ENCODE measurements around the gene CDH20. TPM values are rescaled to one million over a fixed set of nuclear protein-coding genes. Genes with fewer than 3 reads are reported as not detected.

CDH20 gene
- total RNA-seq, 2 experiments from 2014 or later = not detected

DNA sequence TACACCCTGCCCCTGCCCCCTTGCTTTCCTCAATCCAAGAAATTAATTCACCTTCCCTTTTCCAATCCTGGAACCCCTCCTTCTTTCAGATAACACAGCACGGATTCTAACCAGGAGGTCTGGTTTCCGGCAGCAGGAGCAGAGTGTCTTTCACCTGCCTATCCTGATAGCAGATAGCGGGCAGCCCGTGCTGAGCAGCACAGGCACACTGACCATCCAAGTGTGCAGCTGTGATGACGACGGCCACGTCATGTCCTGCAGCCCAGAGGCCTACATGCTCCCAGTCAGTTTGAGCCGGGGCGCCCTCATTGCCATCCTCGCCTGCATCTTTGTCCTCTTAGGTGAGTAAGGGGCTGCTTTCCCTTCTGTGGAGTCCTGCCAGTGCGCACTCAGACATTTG lies 216.7 kb downstream of the CDH20 start:
- no peak overlapping the region for H3K4me3 Mint-ChIP-seq
- intact Hi-C loops (cut with micrococcal nuclease) = loop anchor here (2.0 kb wide), 1 partner anchor 31 kb away; no protein-coding TSS in a partner anchor
- no peak for DNase-seq
- H3K36me3 Mint-ChIP-seq (ENCODE audit: low read depth) = no peaks in the 10 kb centered on the region
- peaks cover 5% of the 10 kb centered on the region for H3K4me1 Mint-ChIP-seq (ENCODE audit: low read depth)
- H3K27ac Mint-ChIP-seq = no peak overlapping the region
- H3K9me3 Mint-ChIP-seq = no peaks in the 10 kb centered on the region
- CTCF ChIA-PET = interaction anchor here (1.2 kb wide), 1 partner anchor 33 kb away, joined by 4 read pairs; no protein-coding TSS in a partner anchor
- H3K27me3 Mint-ChIP-seq (ENCODE audit: low read depth) = peaks cover 6% of the 10 kb centered on the region

DNA sequence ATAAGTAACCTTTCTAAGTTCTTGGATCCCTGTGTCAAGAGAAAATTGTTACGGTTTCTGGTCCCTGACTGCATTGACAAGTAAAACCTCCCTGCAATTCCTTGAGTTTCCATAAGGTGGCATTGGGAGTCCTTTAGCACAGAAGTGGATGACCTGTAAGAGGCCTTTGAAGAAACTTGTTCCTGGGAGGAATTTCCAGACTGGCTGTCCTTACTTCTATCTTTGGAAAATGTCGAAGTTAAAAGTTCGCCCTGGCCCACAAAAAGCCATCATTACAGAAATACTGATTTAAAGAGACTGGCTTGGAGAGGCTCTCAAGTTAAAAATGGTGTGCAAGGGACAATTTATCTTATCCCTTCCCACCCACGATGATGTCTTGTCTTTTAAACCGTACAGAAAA lies 218.4 kb downstream of the CDH20 start:
- Mint-ChIP-seq H3K9me3 (no peaks in the 10 kb centered on the region), H3K4me1 (ENCODE audit: low read depth) (peaks cover 7% of the 10 kb centered on the region), H3K36me3 (ENCODE audit: low read depth) (no peaks in the 10 kb centered on the region), H3K27ac (no peak overlapping the region), H3K4me3 (no peak overlapping the region), H3K27me3 (ENCODE audit: low read depth) (peaks cover 6% of the 10 kb centered on the region)
- DNase-seq = peak; percentile 32
- CTCF ChIA-PET = interaction anchor here (0.6 to 1.3 kb wide), 5 partner anchors 9 to 580 kb away, joined by 3 to 4 read pairs (median 3); no protein-coding TSS in a partner anchor
- intact Hi-C loops (cut with micrococcal nuclease) = loop anchor here (1.0 to 2.0 kb wide), 3 partner anchors 29 to 580 kb away; no protein-coding TSS in a partner anchor

DNA sequence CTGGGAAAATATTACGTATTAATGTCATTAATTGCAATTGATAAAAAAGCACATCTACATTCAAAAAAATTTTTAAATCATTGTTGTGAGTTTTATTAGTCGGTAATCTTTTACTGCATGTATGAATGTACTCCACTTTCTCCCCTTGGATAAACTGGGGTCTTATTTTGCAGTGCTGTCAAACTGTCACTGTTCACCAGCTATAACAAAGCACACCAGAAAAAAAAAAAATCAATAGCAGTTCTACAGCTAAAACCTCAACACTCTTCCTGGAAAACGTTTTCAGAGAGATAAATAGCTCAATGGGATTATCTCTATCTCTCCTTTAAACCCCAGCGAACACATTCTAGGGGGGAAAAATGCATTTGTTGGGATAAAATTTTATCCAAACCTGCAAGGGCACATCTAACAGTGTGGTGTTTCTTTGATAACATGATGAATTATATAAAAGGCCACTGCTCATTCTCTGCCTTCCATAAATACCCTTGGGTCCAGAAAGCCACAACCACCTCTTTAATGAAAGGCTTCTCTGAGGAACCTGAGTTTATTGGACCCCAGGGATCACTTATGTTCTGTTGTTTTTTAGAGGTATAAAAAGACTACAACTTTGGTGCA lies 219.9 kb downstream of the CDH20 start:
- Mint-ChIP-seq H3K4me1 (ENCODE audit: low read depth) (peaks cover 7% of the 10 kb centered on the region), H3K27ac (no peak overlapping the region), H3K36me3 (ENCODE audit: low read depth) (no peaks in the 10 kb centered on the region), H3K4me3 (no peak overlapping the region), H3K27me3 (ENCODE audit: low read depth) (peaks cover 10% of the 10 kb centered on the region), H3K9me3 (no peaks in the 10 kb centered on the region)
- intact Hi-C loops (cut with micrococcal nuclease) = no loop called here
- CTCF ChIA-PET = interaction anchor here (0.6 to 1.1 kb wide), 2 partner anchors 11 to 368 kb away, joined by 3 to 4 read pairs; no protein-coding TSS in a partner anchor
- no peak for DNase-seq

DNA sequence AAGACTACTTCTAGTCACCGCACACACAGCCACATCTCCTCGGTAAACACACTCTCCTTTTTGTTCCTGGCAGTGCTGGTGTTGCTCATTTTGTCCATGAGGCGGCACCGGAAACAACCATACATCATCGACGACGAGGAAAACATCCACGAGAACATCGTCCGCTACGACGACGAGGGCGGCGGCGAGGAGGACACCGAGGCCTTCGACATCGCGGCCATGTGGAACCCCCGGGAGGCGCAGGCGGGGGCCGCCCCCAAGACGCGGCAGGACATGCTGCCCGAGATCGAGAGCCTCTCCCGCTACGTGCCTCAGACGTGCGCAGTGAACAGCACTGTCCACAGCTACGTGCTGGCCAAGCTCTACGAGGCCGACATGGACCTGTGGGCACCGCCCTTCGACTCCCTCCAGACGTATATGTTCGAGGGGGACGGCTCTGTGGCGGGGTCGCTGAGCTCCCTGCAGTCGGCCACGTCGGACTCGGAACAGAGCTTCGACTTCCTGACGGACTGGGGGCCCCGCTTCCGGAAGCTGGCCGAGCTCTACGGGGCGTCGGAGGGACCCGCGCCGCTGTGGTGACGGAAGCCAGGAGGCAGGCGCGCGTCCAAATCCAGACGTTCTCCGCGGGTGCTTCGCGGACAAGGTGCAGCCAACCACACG lies 221.0 kb downstream of the CDH20 start:
- H3K4me1 Mint-ChIP-seq (ENCODE audit: low read depth) = peaks cover 7% of the 10 kb centered on the region
- intact Hi-C loops (cut with micrococcal nuclease) = no loop called here
- no peaks in the 10 kb centered on the region for H3K9me3 Mint-ChIP-seq
- no peaks in the 10 kb centered on the region for H3K36me3 Mint-ChIP-seq (ENCODE audit: low read depth)
- peak overlapping the region; percentile 46 for H3K27ac Mint-ChIP-seq
- peaks cover 10% of the 10 kb centered on the region for H3K27me3 Mint-ChIP-seq (ENCODE audit: low read depth)
- peak; percentile 43 for DNase-seq
- H3K4me3 Mint-ChIP-seq = peak overlapping the region; percentile 75
- CTCF ChIA-PET = interaction anchor here (0.6 to 1.0 kb wide), 3 partner anchors 10 to 618 kb away, joined by 3 read pairs; no protein-coding TSS in a partner anchor

DNA sequence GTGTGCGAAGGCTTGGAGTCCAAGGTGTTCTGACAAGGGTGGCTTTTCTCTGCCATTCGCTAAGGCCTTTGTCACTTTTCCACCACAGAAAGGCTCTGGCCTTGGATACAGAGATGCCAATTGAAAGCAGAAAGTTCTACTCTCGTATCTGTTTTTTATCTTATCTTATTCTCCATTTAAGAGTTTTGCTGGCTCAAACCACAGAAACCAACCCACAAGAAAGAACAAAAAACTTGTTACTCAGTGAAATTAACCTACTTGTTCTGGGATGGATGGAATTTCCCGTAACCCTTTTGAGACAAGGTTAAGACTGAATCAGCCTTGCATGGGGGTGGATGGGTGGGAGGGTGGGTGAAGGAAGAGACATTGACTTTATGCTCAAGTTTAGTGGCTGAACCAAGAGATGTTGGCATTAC lies 221.7 kb downstream of the CDH20 start:
- peak overlapping the region; percentile 46 for H3K27ac Mint-ChIP-seq
- peak overlapping the region; percentile 75 for H3K4me3 Mint-ChIP-seq
- H3K9me3 Mint-ChIP-seq = no peaks in the 10 kb centered on the region
- H3K4me1 Mint-ChIP-seq (ENCODE audit: low read depth) = peaks cover 7% of the 10 kb centered on the region
- CTCF ChIA-PET = interaction anchor here (0.6 to 1.0 kb wide), 2 partner anchors 26 to 617 kb away, joined by 3 read pairs; no protein-coding TSS in a partner anchor
- intact Hi-C loops (cut with micrococcal nuclease) = no loop called here
- peaks cover 10% of the 10 kb centered on the region for H3K27me3 Mint-ChIP-seq (ENCODE audit: low read depth)
- no peaks in the 10 kb centered on the region for H3K36me3 Mint-ChIP-seq (ENCODE audit: low read depth)
- no peak for DNase-seq

DNA sequence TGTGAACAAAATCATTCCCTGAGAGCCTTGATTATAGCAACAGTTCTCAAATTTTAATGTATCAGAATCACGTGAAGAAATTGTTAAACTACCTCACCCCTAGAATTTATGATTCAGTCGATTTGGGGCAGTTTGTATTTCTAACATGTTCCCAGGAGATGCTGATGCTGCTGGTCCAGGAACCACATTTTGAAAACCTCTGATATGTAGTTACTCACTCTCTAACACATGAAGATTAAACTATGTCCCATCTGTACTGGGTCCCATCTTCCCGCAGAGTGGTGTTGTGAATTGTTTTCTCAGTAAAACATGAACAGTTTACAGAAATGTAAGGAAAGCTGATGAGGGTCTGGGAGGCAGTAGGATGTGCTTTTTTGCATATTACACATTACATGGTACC lies 223.1 kb downstream of the CDH20 start:
- CTCF ChIA-PET = no interaction called here
- intact Hi-C loops (cut with micrococcal nuclease) = no loop called here

DNA sequence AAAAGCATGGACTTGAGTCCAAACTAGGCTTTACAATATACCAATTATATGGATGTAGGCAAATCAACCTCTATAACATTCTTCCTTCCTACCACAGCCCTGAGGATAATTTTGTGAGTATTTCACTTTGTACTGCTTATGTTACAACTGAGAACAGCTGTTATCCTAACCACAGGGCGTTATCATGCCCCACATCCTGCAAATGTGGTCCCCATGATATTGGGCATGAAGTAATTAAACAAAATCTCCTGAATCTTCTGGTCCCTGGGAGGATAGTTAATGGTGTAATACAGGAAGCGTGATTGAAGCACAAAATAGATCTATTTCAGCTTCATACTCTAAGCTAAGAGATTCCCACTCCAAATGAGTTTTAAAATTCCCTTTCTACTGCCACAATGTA lies 223.6 kb downstream of the CDH20 start:
- Mint-ChIP-seq H3K9me3 (peaks cover under 1% of the 10 kb centered on the region), H3K27ac (no peak overlapping the region), H3K27me3 (ENCODE audit: low read depth) (peaks cover 16% of the 10 kb centered on the region), H3K4me1 (ENCODE audit: low read depth) (peaks cover 7% of the 10 kb centered on the region), H3K36me3 (ENCODE audit: low read depth) (no peaks in the 10 kb centered on the region), H3K4me3 (no peak overlapping the region)
- CTCF ChIA-PET = no interaction called here
- intact Hi-C loops (cut with micrococcal nuclease) = no loop called here
- no peak for DNase-seq

More for the DNA sequence above, 223.1 kb downstream of the CDH20 start:
- DNase-seq = no peak
- Mint-ChIP-seq H3K36me3 (ENCODE audit: low read depth) (no peaks in the 10 kb centered on the region), H3K27me3 (ENCODE audit: low read depth) (peaks cover 16% of the 10 kb centered on the region), H3K4me3 (no peak overlapping the region), H3K27ac (no peak overlapping the region), H3K4me1 (ENCODE audit: low read depth) (peaks cover 7% of the 10 kb centered on the region), H3K9me3 (no peaks in the 10 kb centered on the region)

DNA sequence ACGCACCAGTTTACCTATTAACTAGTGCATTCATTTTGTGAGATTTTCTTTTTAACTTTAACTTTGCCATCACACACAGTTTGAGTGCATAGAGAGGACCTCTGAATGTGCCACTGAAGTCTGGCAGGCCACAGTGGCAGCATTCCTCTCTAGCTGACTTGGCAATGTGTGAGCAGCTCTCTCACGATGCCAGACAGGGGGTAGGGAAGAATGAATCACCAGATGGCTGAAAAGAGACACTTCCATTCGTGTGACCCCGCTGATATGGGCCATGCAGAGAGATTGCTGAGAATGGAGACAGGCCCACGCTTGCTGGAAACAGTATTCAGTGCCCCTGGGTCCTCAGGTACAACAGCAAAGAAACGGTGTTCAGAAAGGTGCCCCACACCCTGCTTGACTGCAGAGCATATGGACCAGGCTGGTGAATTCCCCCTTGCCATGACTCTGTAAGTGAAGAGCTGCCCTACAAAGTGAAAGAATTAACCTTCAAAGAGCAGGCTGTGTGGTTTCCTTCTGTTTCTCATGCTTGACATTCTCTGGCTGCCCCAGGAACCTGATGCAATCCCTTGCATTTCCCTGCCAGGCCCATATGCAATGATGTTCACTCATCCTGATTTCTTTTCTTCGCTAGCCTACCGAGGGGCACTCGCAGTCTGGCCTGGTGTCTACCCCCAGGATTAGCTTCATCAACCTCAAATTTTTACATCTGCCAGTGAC lies 236.1 kb downstream of the CDH20 start:
- Mint-ChIP-seq H3K36me3 (ENCODE audit: low read depth) (no peaks in the 10 kb centered on the region), H3K27me3 (ENCODE audit: low read depth) (peaks cover 20% of the 10 kb centered on the region), H3K4me1 (ENCODE audit: low read depth) (no peaks in the 10 kb centered on the region), H3K27ac (no peak overlapping the region), H3K9me3 (peaks cover 10% of the 10 kb centered on the region), H3K4me3 (no peak overlapping the region)
- CTCF ChIA-PET = no interaction called here
- no peak for DNase-seq
- intact Hi-C loops (cut with micrococcal nuclease) = no loop called here

DNA sequence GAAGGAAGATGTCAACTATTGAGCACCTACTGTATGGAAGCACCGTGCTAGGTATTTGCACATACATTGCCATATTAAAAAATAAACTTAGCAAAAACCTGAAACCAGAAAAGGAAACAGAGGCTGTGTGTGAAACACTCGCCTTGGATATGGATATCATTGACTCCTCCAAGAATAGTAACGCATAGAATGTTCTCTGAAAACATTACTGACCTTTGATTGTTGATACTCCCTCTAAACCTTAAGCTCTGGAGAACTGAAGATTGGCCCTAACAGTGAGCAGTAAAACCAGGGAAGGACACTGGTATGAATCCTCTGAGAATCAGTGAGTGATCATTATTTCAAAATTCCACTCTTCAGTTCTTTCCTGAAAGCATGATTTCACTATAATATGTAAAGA lies 236.8 kb downstream of the CDH20 start:
- H3K27me3 Mint-ChIP-seq (ENCODE audit: low read depth) = peaks cover 21% of the 10 kb centered on the region
- peaks cover 10% of the 10 kb centered on the region for H3K9me3 Mint-ChIP-seq
- no peak for DNase-seq
- no peaks in the 10 kb centered on the region for H3K4me1 Mint-ChIP-seq (ENCODE audit: low read depth)
- H3K36me3 Mint-ChIP-seq (ENCODE audit: low read depth) = no peaks in the 10 kb centered on the region
- intact Hi-C loops (cut with micrococcal nuclease) = no loop called here
- H3K4me3 Mint-ChIP-seq = no peak overlapping the region
- H3K27ac Mint-ChIP-seq = no peak overlapping the region
- CTCF ChIA-PET = no interaction called here

DNA sequence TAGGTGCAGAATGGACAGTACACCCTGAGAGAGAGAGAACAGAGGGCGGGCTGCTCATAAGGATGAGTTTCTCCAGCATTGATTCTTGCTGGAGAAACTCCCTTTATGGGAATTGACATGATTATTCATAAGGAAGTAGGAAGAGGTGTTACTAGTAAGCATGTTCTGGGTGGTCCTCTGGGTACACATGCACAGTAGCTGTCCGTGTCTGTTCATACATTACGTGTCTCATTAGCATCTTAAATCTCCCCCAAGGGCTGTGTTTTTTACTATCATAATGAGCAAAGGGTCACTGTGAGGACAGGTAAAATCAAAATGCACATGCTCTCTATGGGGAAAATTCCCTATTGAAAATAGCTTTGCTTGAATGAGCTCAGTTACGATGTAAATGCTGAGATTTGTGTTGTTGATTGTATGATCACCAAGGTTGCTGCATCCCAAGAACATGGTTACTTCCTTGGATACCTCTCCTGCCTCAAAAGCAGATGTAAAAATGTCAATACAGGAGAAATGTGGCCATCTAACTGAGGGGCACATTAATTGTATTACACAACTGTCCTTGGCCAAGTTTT lies 238.9 kb downstream of the CDH20 start:
- Mint-ChIP-seq H3K27me3 (ENCODE audit: low read depth) (peaks cover 30% of the 10 kb centered on the region), H3K9me3 (peaks cover 6% of the 10 kb centered on the region), H3K36me3 (ENCODE audit: low read depth) (no peaks in the 10 kb centered on the region), H3K27ac (no peak overlapping the region), H3K4me3 (no peak overlapping the region), H3K4me1 (ENCODE audit: low read depth) (no peaks in the 10 kb centered on the region)
- intact Hi-C loops (cut with micrococcal nuclease) = no loop called here
- no peak for DNase-seq
- CTCF ChIA-PET = interaction anchor here (0.7 kb wide), 1 partner anchor 560 kb away, joined by 3 read pairs; no protein-coding TSS in a partner anchor

DNA sequence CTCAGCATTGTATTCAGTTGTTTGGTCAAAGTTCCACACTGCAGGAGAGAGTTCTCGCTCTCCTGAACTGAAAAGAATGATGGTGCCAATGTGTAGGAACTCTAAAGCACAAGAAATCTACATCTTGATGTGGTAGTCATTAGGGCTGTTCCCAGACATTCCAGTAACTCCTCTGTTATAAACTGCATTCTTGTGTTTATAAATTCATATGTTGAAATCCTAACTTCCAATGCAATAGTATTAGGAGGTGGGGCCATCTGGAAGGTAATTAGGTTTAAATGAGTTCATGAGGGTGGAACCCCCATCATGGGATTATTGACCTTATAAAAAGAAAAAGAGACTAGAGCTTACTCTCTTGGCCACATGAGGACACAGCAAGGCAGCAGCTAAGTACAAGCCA lies 239.6 kb downstream of the CDH20 start:
- H3K4me1 Mint-ChIP-seq (ENCODE audit: low read depth) = no peaks in the 10 kb centered on the region
- H3K27me3 Mint-ChIP-seq (ENCODE audit: low read depth) = peaks cover 32% of the 10 kb centered on the region
- intact Hi-C loops (cut with micrococcal nuclease) = no loop called here
- H3K36me3 Mint-ChIP-seq (ENCODE audit: low read depth) = no peaks in the 10 kb centered on the region
- H3K27ac Mint-ChIP-seq = no peak overlapping the region
- no peak overlapping the region for H3K4me3 Mint-ChIP-seq
- no peak for DNase-seq
- CTCF ChIA-PET = no interaction called here
- H3K9me3 Mint-ChIP-seq = peaks cover 6% of the 10 kb centered on the region

DNA sequence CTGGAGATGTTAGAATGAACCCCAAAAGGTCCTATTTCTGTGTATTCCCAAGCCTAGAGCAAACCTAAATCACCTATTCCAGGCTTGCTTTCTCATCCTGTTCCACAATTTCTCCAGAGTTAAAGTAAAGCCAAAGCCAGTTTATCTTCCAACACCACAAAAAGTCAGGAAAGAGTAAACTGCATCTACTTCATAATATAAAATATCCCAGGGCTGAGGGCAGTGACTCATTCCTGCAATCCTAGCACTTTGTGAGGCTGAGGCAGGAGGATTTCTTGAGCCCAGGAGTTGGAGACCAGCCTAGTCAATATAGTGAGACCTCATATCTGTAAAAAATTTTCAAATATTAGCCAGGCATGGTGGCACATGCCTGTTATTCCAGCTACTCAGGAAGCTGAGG lies 241.4 kb downstream of the CDH20 start:
- no peaks in the 10 kb centered on the region for H3K4me1 Mint-ChIP-seq (ENCODE audit: low read depth)
- intact Hi-C loops (cut with micrococcal nuclease) = no loop called here
- H3K27ac Mint-ChIP-seq = no peak overlapping the region
- peaks cover 3% of the 10 kb centered on the region for H3K9me3 Mint-ChIP-seq
- CTCF ChIA-PET = no interaction called here
- DNase-seq = no peak
- no peak overlapping the region for H3K4me3 Mint-ChIP-seq
- no peaks in the 10 kb centered on the region for H3K36me3 Mint-ChIP-seq (ENCODE audit: low read depth)
- H3K27me3 Mint-ChIP-seq (ENCODE audit: low read depth) = peaks cover 31% of the 10 kb centered on the region

All from activated naive CD4-positive, alpha-beta T cell treated with anti-CD3 and anti-CD28 coated beads for 36 hours (primary cell).